ENCODE data around the gene IGFBP4.

Gene IGFBP4

DNA sequence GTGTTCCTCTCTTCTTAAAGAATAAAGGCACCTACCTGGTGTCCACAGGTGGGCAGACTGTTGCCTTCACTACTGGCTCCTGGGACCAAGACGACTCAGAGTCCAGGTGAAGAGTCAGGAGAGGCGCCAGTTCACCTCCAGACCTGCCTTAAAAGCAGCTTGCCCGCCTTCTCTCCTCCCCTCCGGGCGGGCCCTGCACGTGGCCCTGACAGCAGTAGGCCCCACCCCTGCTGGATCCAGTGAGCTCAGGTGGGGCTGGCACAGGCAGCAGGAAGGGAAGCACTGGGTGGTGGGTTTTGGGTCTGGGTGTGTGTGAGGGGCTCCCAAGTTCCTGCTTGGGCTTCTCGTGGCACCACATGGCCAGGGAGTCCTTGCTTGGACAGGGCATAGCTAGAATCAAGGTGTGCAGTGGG lies 58.3 kb downstream of the IGFBP4 start, which contains the start of gene TNS4:
TNS4 (minus strand) TSS at position 125 of the 413 bp plus-strand sequence. CDS start 5,198 bp downstream, outside the sequence.
- H3K4me3 ChIP-seq (ENCODE audit: low read depth, low read length), result no peak within 1 kb of the TSS
- TF ChIP-seq, protein P1, sequence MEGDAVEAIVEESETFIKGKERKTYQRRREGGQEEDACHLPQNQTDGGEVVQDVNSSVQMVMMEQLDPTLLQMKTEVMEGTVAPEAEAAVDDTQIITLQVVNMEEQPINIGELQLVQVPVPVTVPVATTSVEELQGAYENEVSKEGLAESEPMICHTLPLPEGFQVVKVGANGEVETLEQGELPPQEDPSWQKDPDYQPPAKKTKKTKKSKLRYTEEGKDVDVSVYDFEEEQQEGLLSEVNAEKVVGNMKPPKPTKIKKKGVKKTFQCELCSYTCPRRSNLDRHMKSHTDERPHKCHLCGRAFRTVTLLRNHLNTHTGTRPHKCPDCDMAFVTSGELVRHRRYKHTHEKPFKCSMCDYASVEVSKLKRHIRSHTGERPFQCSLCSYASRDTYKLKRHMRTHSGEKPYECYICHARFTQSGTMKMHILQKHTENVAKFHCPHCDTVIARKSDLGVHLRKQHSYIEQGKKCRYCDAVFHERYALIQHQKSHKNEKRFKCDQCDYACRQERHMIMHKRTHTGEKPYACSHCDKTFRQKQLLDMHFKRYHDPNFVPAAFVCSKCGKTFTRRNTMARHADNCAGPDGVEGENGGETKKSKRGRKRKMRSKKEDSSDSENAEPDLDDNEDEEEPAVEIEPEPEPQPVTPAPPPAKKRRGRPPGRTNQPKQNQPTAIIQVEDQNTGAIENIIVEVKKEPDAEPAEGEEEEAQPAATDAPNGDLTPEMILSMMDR (IDR thresholded peaks at IDR 0.05; ENCODE audit: low read depth, low read length), result no peak

GRCh38 chr17:40502716-40503115 lies 59.5 kb downstream of the IGFBP4 start:
- H3K4me3 ChIP-seq (ENCODE audit: low read depth, low read length), result no peak overlapping the region
- TF ChIP-seq, protein P1 (IDR thresholded peaks at IDR 0.05; ENCODE audit: low read depth, low read length), result no peak

DNA sequence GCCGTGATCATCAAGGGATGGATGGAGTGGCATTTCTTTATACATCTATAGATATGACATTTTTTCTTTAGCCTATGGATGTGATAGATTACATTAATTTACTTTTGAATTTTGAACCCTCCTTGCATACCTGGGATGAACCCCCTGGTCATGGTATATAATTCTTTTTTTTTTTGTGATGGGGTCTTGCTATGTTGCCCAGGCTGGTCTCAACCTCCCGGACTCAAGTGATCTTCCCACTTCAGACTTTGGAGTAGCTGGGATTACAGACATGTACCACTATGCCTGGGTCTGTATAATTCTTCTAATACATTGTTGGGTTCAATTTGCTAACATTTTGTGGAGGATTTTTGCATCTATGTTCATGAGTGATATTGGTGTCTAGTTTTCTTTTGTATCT lies 59.9 kb downstream of the IGFBP4 start:
- TF ChIP-seq, protein P1 (IDR thresholded peaks at IDR 0.05; ENCODE audit: low read depth, low read length), result no peak
- H3K4me3 ChIP-seq (ENCODE audit: low read depth, low read length), result no peak overlapping the region

DNA sequence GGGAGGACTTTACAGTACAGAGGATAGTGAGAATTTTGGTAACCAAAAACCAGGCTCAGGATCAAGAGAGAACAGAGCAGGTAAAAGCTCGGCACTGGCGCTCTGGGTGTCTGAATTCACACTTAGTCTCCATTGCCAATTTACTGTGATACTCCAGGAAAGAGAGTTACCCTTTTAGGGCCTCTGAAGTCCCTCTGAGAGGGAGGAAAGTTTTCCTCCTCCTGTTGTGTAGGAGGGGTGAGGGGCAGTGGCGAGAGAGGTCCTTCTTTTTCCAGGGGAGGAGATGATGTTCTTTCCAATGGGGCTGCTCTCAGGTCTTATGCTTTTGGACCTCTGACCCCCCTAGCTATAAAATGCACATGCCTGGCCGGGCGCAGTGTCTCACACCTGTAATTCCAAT lies 63.5 kb downstream of the IGFBP4 start:
- TF ChIP-seq, protein P1 (IDR thresholded peaks at IDR 0.05; ENCODE audit: low read depth, low read length), result no peak
- no peak overlapping the region for H3K4me3 ChIP-seq (ENCODE audit: low read depth, low read length)

Measured in WI38 (cell line).